HG02885 (cell line): ENCODE measurements around the gene UAP1L1.
A peak's percentile ranks its signal among the peaks of the same experiment; 100 is the strongest.
"Not testable (repeated sequence)": the region's sequence is repeated elsewhere in the genome, so short reads cannot be mapped to it uniquely, and the experiment has no call there.

Source experiments
- ATAC-seq: cut with Tn5 transposase; IDR thresholded peaks from one replicate; pipeline ENCODE4 v1.9.1; 2021; ENCODE audit warnings: mild to moderate bottlenecking; ENCODE audit not compliant: unreplicated experiment, poor library complexity

Gene UAP1L1

DNA sequence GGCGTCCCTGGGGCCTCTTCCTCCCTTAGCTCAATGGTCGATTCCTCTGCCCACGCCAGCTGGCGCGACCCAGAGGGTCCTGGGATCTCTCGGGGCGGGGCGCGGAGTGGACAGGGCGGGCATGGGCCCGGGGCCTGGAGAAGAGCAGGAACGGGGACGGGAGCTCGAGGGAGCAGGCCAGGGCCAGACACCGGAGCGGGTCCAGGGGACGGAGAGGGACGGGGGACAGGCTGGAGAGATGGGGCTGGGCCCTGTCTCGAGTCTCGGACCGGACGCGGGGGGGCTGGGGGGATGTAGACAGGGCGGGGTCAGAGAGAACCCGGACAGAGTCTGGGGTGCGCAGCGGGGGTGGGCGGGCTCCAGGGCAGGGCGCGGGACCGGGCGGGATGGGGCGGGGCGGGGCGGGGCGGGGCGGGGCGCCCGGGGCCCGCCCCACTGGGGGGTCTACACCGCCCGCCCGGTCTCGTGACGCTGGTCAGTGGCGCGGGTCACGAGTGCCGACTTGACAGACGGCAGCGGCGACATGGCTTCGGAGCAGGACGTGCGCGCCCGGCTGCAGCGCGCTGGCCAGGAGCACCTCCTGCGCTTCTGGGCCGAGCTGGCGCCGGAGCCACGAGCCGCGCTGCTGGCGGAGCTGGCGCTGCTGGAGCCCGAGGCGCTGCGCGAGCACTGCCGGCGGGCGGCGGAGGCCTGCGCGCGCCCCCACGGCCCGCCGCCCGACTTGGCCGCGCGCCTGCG, at the start of gene UAP1L1:
UAP1L1 (plus strand) TSS at position 508 of the 738 bp plus-strand sequence; CDS start at position 524, 16 bp downstream.
- ATAC-seq, result peak; percentile 65

GRCh38 chr9:137028263-137029057, 48.9 kb upstream of the UAP1L1 start:
- no peak for ATAC-seq

- peak; percentile 57 for ATAC-seq
Measured at GRCh38 chr9:137029058-137029936, 48.0 kb upstream of the UAP1L1 start.

DNA sequence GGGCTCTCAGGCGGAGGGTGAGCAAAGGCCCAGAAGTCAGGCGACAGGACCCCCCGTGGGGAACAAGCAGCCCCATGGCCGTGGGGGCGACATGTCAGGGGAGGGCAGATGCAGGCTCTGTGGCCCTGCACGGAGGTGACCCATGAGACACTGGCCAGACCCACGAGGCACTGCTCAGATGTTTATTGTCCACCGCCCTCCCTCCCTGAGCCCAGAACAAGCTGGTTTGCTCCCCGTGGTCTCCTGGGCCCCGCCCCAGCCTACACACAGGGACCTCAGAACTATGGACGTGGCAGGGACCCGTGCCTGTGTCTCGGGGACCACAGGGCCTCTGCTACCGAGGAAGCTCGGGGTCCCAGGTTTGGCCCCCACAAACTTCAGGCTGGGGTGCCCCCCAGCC, 47.3 kb upstream of the UAP1L1 start:
- no peak for ATAC-seq

DNA sequence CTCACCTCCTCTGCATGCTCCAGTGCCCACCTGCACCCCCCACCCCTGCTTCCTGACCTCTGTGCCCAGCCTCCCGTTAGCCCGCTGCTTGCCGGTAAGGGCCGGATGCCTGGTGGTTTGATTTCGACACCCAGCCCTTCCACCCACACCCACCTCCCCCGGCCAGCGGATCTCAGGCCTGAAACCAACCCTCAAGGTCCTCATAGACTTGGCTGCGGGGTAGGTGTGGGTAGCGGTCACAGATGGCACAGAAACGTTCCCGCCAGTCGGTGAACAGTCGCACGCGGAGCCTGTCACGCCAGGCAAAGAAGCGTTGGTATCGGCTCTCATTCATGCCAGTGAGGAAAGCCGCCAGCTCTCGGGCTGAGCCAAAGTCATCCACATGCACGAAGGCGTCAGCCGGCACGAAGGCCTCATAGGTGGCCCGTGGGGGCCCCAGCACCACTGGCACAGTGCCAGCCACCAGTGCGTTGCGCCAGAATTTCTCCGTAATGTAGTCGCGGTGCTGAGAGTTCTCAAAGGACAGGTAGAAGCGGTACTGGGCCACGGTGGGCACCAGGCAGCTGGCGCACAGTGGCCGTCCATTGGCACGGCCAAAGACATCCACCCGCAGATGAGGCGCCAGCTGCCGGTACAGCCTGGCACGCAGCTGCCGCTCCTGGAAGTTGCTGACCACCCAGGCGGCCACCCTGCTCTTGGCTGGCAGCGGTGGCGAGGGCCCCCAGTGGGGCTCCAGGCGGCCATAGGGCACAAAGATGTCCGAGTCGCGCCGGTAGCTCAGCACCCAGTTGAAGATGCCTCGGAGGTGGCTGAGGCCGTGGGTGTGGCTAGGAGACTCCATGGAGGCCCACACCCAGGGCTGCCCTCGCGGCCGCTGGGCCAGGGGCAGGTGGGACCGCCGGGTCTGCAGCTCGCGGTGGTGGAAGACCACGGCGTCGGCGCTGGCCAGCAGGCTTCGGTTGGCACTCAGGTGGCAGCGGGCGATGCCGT, 46.5 kb upstream of the UAP1L1 start:
- ATAC-seq, result no peak

- no peak for ATAC-seq
Measured at GRCh38 chr9:137031904-137032640, 45.2 kb upstream of the UAP1L1 start, which contains the start of gene FUT7. Gene FUT7, minus strand, starts transcription at chr9:137032088. Its CDS starts 97 bp downstream, at chr9:137031991.

DNA sequence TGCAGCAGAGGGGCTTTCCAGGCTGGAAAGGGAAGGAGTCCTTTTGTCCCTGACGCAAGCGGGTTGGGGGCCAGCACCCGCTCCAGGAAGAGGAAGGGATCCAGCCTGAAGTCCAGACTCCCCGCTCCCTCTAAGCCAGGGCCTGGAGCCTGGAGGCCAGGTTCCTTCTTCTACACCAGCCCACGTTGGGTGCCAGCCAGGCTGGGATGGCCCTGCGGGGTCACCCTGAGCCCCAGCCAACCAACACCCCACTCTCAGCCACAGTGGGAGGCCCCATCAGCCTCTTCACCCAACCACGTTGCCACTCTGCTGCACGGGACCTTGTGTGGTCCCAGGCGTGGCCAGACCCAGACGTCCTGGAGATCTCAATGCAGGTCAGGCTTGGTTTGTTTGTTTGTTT, 44.5 kb upstream of the UAP1L1 start:
- no peak for ATAC-seq

- not testable (repeated sequence) for ATAC-seq
Measured at GRCh38 chr9:137033481-137033880, 43.8 kb upstream of the UAP1L1 start.

GRCh38 chr9:137034039-137034708, 43.1 kb upstream of the UAP1L1 start:
- ATAC-seq, result no peak

DNA sequence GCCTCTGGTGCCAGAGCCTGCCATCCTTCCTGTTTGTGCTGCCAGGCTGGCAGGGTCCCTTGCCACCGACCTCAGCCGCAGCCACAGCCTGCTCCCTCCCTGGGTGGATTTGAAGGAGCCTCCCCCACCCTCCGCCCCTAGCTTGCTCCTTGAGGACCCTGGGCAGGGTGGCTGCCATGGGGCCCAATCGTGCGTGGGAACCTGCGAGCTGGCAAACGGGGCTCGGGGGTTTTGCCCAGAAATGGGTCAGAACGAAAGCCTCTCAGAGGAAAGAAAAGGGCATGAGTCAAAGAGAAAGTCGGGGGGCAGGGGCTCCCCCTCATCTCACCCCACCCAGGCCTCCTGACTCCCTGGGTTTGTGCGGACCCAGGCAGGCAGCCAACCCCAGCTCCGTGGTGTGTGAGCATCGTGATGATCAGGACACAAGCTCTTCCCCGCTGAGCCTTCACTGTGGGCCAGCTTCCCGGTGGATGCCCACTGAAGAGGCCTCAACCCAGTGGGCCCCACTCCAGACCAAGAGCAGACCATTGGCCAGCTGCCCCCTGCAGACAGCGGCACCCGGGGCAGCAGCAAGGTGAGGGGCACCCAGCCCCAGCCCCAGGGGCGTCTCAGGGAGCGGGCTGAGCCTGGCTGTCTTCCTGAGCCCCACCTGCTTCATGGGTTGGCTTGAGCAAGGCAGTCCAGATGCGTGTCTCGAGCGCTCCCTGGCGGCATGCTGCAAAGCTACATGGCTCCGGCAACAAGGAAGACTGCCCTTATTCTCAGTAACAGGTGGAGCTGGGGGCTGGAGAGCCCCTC, 42.4 kb upstream of the UAP1L1 start:
- ATAC-seq, result no peak

DNA sequence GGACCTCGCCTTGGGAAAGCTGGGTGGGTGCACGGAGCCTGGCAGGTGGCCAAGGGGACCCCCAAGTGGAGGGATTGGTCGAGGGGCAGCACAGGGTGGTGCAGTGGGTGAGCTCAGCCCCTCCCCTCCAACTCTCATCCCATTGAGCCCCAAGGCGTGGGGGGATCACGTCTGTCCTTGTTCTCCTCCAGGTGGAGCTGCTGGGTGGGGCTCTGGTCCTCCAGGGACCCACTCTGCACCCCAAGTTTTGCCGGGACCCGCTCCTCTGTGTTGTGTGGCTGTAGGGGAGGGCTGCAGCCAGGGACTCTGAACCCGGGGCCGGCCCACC, 41.8 kb upstream of the UAP1L1 start:
- ATAC-seq, result no peak

GRCh38 chr9:137035937-137036336, 41.4 kb upstream of the UAP1L1 start:
- no peak for ATAC-seq

- ATAC-seq, result no peak
Measured at GRCh38 chr9:137037035-137037434, 40.3 kb upstream of the UAP1L1 start.

DNA sequence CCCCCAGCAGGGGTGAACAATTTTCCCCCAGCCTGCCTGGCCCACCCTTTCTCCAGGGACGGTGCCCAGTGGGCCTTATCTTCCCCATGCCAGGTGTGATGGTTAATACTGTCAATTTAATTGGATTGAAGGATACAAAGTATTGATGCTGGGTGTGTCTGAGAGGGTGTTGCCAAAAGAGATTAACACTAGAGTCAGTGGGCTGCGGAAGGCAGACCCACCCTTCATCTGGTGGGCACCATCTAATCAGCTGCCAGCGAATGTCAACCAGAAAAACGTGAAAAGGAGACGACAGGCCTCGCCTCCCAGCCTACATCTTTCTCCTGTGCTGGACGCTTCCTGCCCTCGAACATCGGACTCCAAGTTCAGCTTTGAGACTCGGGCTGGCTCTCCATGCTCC, 39.8 kb upstream of the UAP1L1 start:
- ATAC-seq, result no peak

GRCh38 chr9:137038916-137039315, 38.4 kb upstream of the UAP1L1 start:
- no peak for ATAC-seq

- ATAC-seq, result no peak
Measured at GRCh38 chr9:137039611-137040366, 37.5 kb upstream of the UAP1L1 start.

- no peak for ATAC-seq
Measured at GRCh38 chr9:137040568-137040967, 36.7 kb upstream of the UAP1L1 start.
